HepG2 (cell line): ENCODE data around the gene NPAS2. TPM values are rescaled to one million over a fixed set of nuclear protein-coding genes. Genes with fewer than 3 reads are reported as not detected.

ENCODE experiments used
- ATAC-seq: fragments of 200-7000 bp; cut with Tn5 transposase; 3 replicates; pipeline ENCODE4 v1.9.1; 2020; ENCODE audit warnings: mild to moderate bottlenecking, moderate library complexity
- BruUV-seq: library from RNA; stranded (reverse); fragments of 400-500 nt; replicated peaks from 2 replicates; lab custom pipeline; 2021; lab: Mats Ljungman, UMichigan
- CTCF ChIA-PET: fragments of 300-600 bp; formaldehyde crosslinking; extraction: SDS; loops from one replicate; lab custom pipeline; 2021; ENCODE audit warnings: low total read pairs, inconsistent platforms, low intra/inter-chr PET ratio; lab: Yijun Ruan, JAX
- POLR2A ChIA-PET: fragments of 350-600 bp; sonication (Branson Sonifier 250); formaldehyde crosslinking; loops from one replicate; lab custom pipeline; 2020; ENCODE audit warnings: antibody characterized with exemption, inconsistent platforms; lab: Yijun Ruan, JAX
- DNase-seq: peaks from one replicate; pipeline ENCODE4 v3.0.0-alpha.2; 2015; ENCODE audit warnings: low spot score
- FAIRE-seq: peaks from 3 replicates; lab custom pipeline; 2011; peaks lifted over from hg19 to GRCh38; lab: Jason Lieb, UNC
- H2AFZ ChIP-seq: one replicate; pipeline ENCODE4 v1.6.1; 2011; ENCODE audit warnings: low read length, inconsistent platforms
- H3K27ac ChIP-seq: fragments of 300-600 bp; 3 replicates; pipeline ENCODE4 v1.8.0; 2011; ENCODE audit warnings: mixed run types, mild to moderate bottlenecking, mixed read lengths, low read length, inconsistent platforms; ENCODE audit not compliant: insufficient read depth; ENCODE audit errors: extremely low read length
- H3K27me3 ChIP-seq, 2 experiments: fragments of 200-600 bp in 1 of 2; 2 replicates in 1 of 2; 3 replicates in 1 of 2; pipeline versions ENCODE4 v1.6.0 to v1.8.0; 2011; ENCODE audit warnings: low read length in 2 of 2, mild to moderate bottlenecking in 2 of 2, moderate library complexity in 2 of 2, inconsistent platforms in 1 of 2; ENCODE audit not compliant: insufficient read depth in 2 of 2, control insufficient read depth in 1 of 2
- H3K36me3 ChIP-seq, 2 experiments: fragments of 200-600 bp in 1 of 2; replicated peaks in 1 of 2; 2 replicates in 1 of 2; 3 replicates in 1 of 2; pipeline versions ENCODE4 v1.5.1 to v1.8.0; 2011; ENCODE audit warnings: low read length in 2 of 2, inconsistent platforms in 1 of 2; ENCODE audit not compliant: insufficient read depth in 2 of 2, control insufficient read depth in 1 of 2
- H3K4me1 ChIP-seq: 2 replicates; pipeline ENCODE4 v1.5.1; 2012; ENCODE audit warnings: low read length, inconsistent platforms; ENCODE audit not compliant: insufficient read depth
- H3K4me2 ChIP-seq: 2 replicates; pipeline ENCODE4 v1.6.0; 2011; ENCODE audit warnings: low read depth, low read length, inconsistent platforms
- H3K4me3 ChIP-seq, 3 experiments: fragments of 200-600 bp in 1 of 3; sonication (generic), shearing (Covaris generic) in 1 of 3; replicated peaks in 1 of 3; 2 replicates each; pipeline ENCODE4 v1.5.1; 2011 to 2016; ENCODE audit warnings: low read length in 3 of 3, inconsistent platforms in 2 of 3, low read depth in 2 of 3, mild to moderate bottlenecking in 2 of 3, control low read depth in 1 of 3, mixed read lengths in 1 of 3; ENCODE audit not compliant: insufficient read depth in 1 of 3
- H3K79me2 ChIP-seq: one replicate; pipeline ENCODE4 v1.6.1; 2011; ENCODE audit warnings: low read length, inconsistent platforms; ENCODE audit not compliant: insufficient read depth
- H3K9ac ChIP-seq: 2 replicates; pipeline ENCODE4 v1.6.0; 2011; ENCODE audit warnings: mild to moderate bottlenecking, low read depth, low read length, inconsistent platforms; ENCODE audit not compliant: insufficient read depth
- H3K9me3 ChIP-seq: 2 replicates; pipeline ENCODE4 v1.5.1; 2012; ENCODE audit warnings: mild to moderate bottlenecking, low read length
- H4K20me1 ChIP-seq: 2 replicates; pipeline ENCODE4 v1.6.0; 2011; ENCODE audit warnings: inconsistent platforms, mild to moderate bottlenecking, low read length, moderate library complexity; ENCODE audit not compliant: insufficient read depth
- CBX1 ChIP-seq: IDR thresholded peaks from one replicate; pipeline ENCODE4 v1.6.1; 2016; ENCODE audit warnings: antibody characterized with exemption, low read depth
- GATAD1 ChIP-seq: IDR thresholded peaks from 2 replicates; pipeline ENCODE4 v1.6.1; 2016; ENCODE audit warnings: missing genetic modification reagents, missing compliant biosample characterization
- GTF3A ChIP-seq: sonication (generic); formaldehyde crosslinking; conservative IDR thresholded peaks from 2 replicates; pipeline ENCODE4 v1.4.0; 2020; ENCODE audit warnings: mild to moderate bottlenecking, missing genetic modification reagents
- KDM2A ChIP-seq: sonication (generic); formaldehyde crosslinking; IDR thresholded peaks from 2 replicates; pipeline ENCODE4 v1.4.0; 2020; ENCODE audit warnings: low read depth, missing genetic modification reagents, borderline replicate concordance
- SATB2 ChIP-seq: sonication (generic); formaldehyde crosslinking; IDR thresholded peaks from 2 replicates; pipeline ENCODE4 v1.5.0; 2020; ENCODE audit warnings: missing genetic modification reagents
- SOX13 ChIP-seq, 3 experiments: fragments of 450-650 bp in 1 of 3; sonication (generic) in 1 of 3; formaldehyde crosslinking in 1 of 3; IDR thresholded peaks in 2 of 3; conservative IDR thresholded peaks in 1 of 3; 2 replicates each; pipeline versions ENCODE4 v1.5.0 to v1.6.1; 2016 to 2020; ENCODE audit warnings: antibody characterized with exemption in 1 of 3, mild to moderate bottlenecking in 1 of 3, missing compliant biosample characterization in 1 of 3, missing genetic modification reagents in 1 of 3, moderate library complexity in 1 of 3
- SP1 ChIP-seq, 2 experiments: fragments of 450-650 bp in 1 of 2; sonication (generic) in 1 of 2; formaldehyde crosslinking in 1 of 2; IDR thresholded peaks; 2 replicates each; pipeline versions ENCODE4 v1.4.0 to v1.6.1; 2016 to 2020; ENCODE audit warnings: missing genetic modification reagents in 1 of 2
- ZNF124 ChIP-seq: sonication (generic); formaldehyde crosslinking; IDR thresholded peaks from 2 replicates; pipeline ENCODE4 v1.4.0; 2020; ENCODE audit warnings: missing genetic modification reagents
- ZNF253 ChIP-seq: sonication (generic); formaldehyde crosslinking; IDR thresholded peaks from 2 replicates; pipeline ENCODE4 v1.8.0; 2022; ENCODE audit warnings: mild to moderate bottlenecking, missing genetic modification reagents, borderline replicate concordance
- ZZZ3 ChIP-seq: sonication (generic); formaldehyde crosslinking; IDR thresholded peaks from 2 replicates; pipeline ENCODE4 v1.4.0; 2020; ENCODE audit warnings: missing genetic modification reagents, mild to moderate bottlenecking, borderline replicate concordance
- WGBS: methylation state at CpG from one replicate; pipeline ENCODE4 v1.1.6; 2017; ENCODE audit warnings: low lambda C conversion rate; 5-methylcytosine and 5-hydroxymethylcytosine counted together
- in situ Hi-C: cut with HindIII; loops from 2 replicates; pipeline ENCODE4 v1.10.0; 2017; ENCODE audit warnings: low pct_unique_long_range_greater_than_20kb; ENCODE audit not compliant: extremely low pct_ligation_motif_present
- intact Hi-C: fragments of 100-400 bp; cut with micrococcal nuclease; formaldehyde crosslinking; loops from one replicate; pipeline ENCODE4 v1.10.0; 2022; ENCODE audit not compliant: unreplicated experiment
- polyA plus RNA-seq, 8 experiments: library from polyadenylated mRNA; depleted of rRNA in 3 of 8; stranded (reverse) in 7 of 8; unstranded in 1 of 8; fragments of >200 nt; fragmentation: Illumina TruSeq in 4 of 8; extraction: Trizol in 4 of 8; gene quantifications; 2 replicates each; pipeline versions ENCODE4 v1.2.1 to v1.2.3, GENCODE V29; 2011 to 2016; ENCODE audit warnings: low read depth in 4 of 8, missing spikeins in 1 of 8, mixed read lengths in 1 of 8; ENCODE audit not compliant: insufficient read depth in 1 of 8
- total RNA-seq, 5 experiments: library from RNA; depleted of rRNA; stranded (reverse); fragments of >200 nt; fragmentation: Illumina TruSeq; extraction: Trizol; gene quantifications; 2 replicates each; pipeline ENCODE4 v1.2.3, GENCODE V29; 2016; ENCODE audit warnings: low read depth in 1 of 5
- TF ChIP-seq, protein P1 (sequence below): sonication (generic); formaldehyde crosslinking; IDR thresholded peaks from 2 replicates; pipeline ENCODE4 v1.5.0; 2020; ENCODE audit warnings: mild to moderate bottlenecking, missing genetic modification reagents, borderline replicate concordance
- TF ChIP-seq, protein P2 (sequence below): sonication (generic); formaldehyde crosslinking; IDR thresholded peaks from 2 replicates; pipeline ENCODE4 v1.4.0; 2020; ENCODE audit warnings: missing genetic modification reagents, borderline replicate concordance

The NPAS2 gene
- total and polyA plus RNA-seq, 2 of the 13 experiments (the other 11 are each of a cell fraction or from before 2014, with no cell fraction given): 14.8 to 37.5 TPM

DNA sequence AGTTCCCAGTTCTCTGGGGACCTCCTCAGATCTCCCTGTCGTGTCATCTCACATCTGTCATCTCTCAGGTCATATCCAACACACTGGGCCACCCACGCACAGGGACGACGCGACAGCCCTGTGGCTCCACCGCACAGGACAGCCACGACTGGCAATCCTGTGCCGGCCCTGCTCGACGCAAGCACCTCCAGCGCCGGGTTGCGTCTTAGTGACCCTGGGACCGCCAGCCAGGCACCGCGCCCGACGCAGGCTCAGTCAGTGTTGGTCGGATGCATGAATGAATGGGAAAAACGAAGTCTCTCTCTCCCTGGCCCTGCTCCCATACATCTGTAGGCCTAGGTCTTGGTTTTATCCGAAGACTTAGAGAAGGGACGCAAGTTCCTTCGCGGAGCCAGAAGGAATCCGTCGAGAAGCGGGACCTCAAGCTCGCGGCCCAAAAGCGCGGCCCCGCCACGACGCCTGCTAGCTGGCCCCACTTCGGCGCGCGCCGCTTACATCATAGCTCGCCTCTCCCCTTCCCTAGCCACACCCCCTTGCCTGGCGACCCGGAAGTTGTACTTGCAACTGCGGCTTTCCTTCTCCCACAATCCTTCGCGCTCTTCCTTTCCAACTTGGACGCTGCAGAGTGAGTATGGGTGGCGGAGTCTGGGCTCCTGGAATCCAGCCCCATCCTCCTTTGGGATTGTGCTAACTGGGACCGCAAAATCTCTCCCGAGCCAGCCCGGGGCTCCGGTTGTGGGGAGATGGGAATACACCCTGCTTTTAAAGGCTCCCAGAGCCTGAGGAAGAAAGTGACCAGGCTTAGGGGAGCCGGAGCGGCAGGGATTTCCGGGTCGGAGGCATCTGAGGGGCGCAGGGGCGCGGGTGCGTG is 182.0 kb downstream of the NPAS2 start, which contains the start of gene RPL31:
Gene RPL31 (plus strand): TSS at position 599 of the 871 bp plus-strand sequence. CDS start 413 bp downstream, outside the sequence.
- 26% methylated on average over 54 of the region's 59 CpGs for WGBS
- ATAC-seq (peak; percentile 91), DNase-seq (peak; percentile 98), FAIRE-seq (peak; percentile 85)
- intact Hi-C loops (no loop called here), in situ Hi-C loops (no loop called here)
- ChIA-PET POLR2A (interaction anchor here (0.6 to 3.1 kb wide), 49 partner anchors 8 to 439 kb away, joined by 3 to 41 read pairs (median 4); partner anchors contain the start of genes CNOT11, PDCL3 and TBC1D8), CTCF (no interaction called here)
- peak within 1 kb of the TSS; percentile 81 to 96 (median 91) for H3K4me3 ChIP-seq
- H3K27me3 ChIP-seq: no peaks in the 10 kb centered on the region; a peak in 1 of 5 replicates
- H3K36me3 ChIP-seq: peaks cover 20 to 41% of the 10 kb centered on the region in 2 experiments
- peak within 1 kb of the TSS; percentile 91 for H3K4me2 ChIP-seq
- peaks cover 35% of the 10 kb centered on the region for H3K79me2 ChIP-seq
- BruUV-seq: no TSS peak
- H2AFZ ChIP-seq: no peak within 1 kb of the TSS
- H3K4me1 ChIP-seq: peaks cover 43% of the 10 kb centered on the region
- no peaks in the 10 kb centered on the region for H3K9me3 ChIP-seq
- peak within 1 kb of the TSS; percentile 97 for H3K9ac ChIP-seq
- H3K27ac ChIP-seq: peak within 1 kb of the TSS; percentile 79
- peaks cover 45% of the 10 kb centered on the region for H4K20me1 ChIP-seq
- TF ChIP-seq ZZZ3 (peak; percentile 100; the same call in 1 of the 2 replicates), GATAD1 (peak; percentile 94), CBX1 (peak; percentile 96), ZNF124 (CRISPR knock-in tag) (peak; percentile 93; the same call in 1 of the 2 replicates), KDM2A (CRISPR knock-in tag) (peak; percentile 97), SATB2 (CRISPR knock-in tag) (peak; percentile 97), ZNF253 (CRISPR knock-in tag) (peak; percentile 97; the same call in 1 of the 2 replicates), GTF3A (CRISPR knock-in tag) (peak; percentile 79; the same call in 1 of the 2 replicates), SOX13 (IDR thresholded peaks at IDR 0.05) (peak; percentile 73), SOX13 (CRISPR knock-in tag; conservative IDR thresholded peaks at IDR 0.05 in 1 of 2, IDR thresholded peaks at IDR 0.05 in 1 of 2) (peak; percentile 66 to 82; a peak in 3 of 4 replicates), SP1 (IDR thresholded peaks at IDR 0.05) (no peak), SP1 (CRISPR knock-in tag; IDR thresholded peaks at IDR 0.05) (peak; percentile 97)
- TF ChIP-seq, protein P1, sequence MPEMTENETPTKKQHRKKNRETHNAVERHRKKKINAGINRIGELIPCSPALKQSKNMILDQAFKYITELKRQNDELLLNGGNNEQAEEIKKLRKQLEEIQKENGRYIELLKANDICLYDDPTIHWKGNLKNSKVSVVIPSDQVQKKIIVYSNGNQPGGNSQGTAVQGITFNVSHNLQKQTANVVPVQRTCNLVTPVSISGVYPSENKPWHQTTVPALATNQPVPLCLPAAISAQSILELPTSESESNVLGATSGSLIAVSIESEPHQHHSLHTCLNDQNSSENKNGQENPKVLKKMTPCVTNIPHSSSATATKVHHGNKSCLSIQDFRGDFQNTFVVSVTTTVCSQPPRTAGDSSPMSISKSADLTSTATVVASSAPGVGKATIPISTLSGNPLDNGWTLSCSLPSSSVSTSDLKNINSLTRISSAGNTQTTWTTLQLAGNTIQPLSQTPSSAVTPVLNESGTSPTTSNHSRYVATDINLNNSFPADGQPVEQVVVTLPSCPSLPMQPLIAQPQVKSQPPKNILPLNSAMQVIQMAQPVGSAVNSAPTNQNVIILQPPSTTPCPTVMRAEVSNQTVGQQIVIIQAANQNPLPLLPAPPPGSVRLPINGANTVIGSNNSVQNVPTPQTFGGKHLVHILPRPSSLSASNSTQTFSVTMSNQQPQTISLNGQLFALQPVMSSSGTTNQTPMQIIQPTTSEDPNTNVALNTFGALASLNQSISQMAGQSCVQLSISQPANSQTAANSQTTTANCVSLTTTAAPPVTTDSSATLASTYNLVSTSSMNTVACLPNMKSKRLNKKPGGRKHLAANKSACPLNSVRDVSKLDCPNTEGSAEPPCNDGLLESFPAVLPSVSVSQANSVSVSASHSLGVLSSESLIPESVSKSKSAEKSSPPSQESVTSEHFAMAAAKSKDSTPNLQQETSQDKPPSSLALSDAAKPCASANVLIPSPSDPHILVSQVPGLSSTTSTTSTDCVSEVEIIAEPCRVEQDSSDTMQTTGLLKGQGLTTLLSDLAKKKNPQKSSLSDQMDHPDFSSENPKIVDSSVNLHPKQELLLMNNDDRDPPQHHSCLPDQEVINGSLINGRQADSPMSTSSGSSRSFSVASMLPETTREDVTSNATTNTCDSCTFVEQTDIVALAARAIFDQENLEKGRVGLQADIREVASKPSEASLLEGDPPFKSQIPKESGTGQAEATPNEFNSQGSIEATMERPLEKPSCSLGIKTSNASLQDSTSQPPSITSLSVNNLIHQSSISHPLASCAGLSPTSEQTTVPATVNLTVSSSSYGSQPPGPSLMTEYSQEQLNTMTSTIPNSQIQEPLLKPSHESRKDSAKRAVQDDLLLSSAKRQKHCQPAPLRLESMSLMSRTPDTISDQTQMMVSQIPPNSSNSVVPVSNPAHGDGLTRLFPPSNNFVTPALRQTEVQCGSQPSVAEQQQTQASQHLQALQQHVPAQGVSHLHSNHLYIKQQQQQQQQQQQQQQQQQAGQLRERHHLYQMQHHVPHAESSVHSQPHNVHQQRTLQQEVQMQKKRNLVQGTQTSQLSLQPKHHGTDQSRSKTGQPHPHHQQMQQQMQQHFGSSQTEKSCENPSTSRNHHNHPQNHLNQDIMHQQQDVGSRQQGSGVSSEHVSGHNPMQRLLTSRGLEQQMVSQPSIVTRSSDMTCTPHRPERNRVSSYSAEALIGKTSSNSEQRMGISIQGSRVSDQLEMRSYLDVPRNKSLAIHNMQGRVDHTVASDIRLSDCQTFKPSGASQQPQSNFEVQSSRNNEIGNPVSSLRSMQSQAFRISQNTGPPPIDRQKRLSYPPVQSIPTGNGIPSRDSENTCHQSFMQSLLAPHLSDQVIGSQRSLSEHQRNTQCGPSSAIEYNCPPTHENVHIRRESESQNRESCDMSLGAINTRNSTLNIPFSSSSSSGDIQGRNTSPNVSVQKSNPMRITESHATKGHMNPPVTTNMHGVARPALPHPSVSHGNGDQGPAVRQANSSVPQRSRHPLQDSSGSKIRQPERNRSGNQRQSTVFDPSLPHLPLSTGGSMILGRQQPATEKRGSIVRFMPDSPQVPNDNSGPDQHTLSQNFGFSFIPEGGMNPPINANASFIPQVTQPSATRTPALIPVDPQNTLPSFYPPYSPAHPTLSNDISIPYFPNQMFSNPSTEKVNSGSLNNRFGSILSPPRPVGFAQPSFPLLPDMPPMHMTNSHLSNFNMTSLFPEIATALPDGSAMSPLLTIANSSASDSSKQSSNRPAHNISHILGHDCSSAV (CRISPR knock-in tag): peak; percentile 93; the same call in 1 of the 2 replicates
- TF ChIP-seq, protein P2, sequence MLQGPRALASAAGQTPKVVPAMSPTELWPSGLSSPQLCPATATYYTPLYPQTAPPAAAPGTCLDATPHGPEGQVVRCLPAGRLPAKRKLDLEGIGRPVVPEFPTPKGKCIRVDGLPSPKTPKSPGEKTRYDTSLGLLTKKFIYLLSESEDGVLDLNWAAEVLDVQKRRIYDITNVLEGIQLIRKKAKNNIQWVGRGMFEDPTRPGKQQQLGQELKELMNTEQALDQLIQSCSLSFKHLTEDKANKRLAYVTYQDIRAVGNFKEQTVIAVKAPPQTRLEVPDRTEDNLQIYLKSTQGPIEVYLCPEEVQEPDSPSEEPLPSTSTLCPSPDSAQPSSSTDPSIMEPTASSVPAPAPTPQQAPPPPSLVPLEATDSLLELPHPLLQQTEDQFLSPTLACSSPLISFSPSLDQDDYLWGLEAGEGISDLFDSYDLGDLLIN (CRISPR knock-in tag): no peak; the same call in none of the 2 replicates
